RCC 7860 (cell line): ENCODE results near the gene SRP14.
"Not testable (repeated sequence)": the region's sequence is repeated elsewhere in the genome, so short reads cannot be mapped to it uniquely, and the experiment has no call there.

Source experiments
- DNase-seq: peaks from one replicate; pipeline ENCODE4 v3.0.0-alpha.2; 2015; ENCODE audit warnings: low spot score
- FAIRE-seq: peaks from 2 replicates; lab custom pipeline; 2012; peaks lifted over from hg19 to GRCh38; lab: Jason Lieb, UNC

SRP14 gene

DNA sequence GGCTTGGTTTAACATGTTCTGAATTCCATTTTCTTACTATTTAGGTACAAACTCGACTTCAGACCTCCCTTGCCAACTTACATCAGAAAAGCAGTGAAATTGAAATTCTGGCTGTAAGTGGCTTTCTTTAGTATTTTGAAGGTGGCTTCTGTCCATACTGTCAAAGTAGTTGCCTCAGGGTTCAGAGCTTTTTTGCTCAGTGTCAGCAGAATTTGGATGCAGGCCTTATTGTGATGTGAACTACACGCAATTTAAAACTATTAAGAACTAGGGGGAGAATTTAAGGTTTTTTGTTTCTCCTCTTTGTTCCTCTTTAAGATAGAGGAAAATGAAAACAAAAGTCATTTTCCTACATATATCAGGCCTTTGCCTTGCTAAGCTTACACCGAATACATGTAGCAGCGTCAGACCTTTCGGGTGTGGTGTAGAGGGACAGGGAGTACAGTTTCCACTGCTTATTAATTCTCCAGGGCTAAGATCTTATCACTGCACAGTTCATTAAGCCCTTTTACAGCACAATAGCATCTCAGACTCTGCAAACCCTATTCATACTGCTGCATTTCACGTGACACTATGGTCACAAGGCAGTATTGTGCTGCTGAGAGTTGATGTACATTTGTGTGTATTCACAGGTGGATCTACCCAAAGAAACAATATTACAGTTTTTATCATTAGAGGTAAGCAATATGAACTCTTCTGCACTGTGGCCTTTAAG lies 6.7 kb downstream of the SRP14 start:
- no peak for FAIRE-seq
- no peak for DNase-seq

GRCh38 chr15:40031300-40031699 lies 7.7 kb downstream of the SRP14 start:
- FAIRE-seq (no peak), DNase-seq (no peak)

DNA sequence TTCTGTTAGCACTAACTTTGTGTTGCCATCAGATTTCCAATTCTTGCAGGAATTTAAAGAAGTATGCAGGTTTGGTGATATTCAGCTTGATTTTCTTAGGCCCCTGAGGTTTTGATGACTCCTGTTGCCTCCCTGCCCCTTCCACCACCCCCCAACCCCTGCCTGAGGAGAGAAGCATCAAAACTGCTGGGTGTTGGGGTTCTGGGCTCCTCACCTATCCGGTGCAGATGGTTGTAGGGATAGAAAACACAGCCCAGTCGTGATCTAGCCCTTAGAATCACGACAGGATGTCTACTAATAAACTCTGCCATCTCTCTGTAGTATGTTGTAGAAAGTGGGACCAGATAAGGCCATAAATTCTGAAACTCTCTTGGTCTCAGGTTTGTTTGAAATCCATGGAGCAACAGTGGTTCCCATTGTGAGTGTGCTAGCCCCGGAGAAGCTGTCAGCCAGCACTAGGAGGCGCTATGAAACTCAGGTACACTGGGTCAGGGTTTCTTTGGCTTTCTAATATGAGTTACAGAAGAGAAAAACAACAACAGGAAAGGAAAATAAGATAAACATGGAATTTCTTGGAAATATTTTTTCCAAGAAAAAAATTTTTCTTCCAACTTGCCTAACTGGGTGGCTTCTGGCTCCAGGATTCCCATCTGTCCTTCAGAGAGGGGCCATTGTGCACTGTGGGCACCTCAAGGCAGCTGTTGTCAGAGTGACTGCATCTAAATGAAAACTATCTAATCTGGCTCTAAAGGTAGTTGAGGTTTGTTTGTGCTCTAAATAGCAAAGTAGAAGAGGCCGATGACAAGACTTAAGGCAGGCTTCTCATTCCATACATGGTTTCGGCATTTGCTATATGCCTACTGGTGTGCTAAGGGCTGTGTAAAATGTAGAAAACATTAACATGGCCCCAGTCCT lies 8.7 kb downstream of the SRP14 start:
- no peak for FAIRE-seq
- DNase-seq = no peak

DNA sequence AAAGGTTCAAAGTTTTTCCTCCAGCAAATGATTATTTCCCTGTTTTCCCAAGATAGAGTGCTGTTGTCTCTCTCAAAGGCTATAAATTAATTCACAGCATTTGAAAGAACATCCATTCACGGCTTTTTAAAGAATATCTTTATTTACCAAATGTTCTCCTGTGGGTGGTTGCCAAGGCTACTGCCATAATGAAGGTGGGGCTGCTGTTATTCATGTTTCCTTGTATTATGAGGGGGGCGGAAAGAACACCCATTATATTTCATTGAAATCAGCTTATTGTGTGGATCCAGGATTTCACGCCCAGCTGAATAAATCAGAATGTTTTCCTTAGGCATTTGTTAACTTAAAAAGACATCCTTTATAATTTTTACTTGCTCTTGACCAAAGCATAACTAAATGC lies 10.1 kb downstream of the SRP14 start:
- FAIRE-seq = no peak

GRCh38 chr15:40028193-40028592 lies 10.8 kb downstream of the SRP14 start:
- FAIRE-seq (no peak), DNase-seq (no peak)

More for the DNA sequence above, 10.1 kb downstream of the SRP14 start:
- DNase-seq = no peak

- DNase-seq = no peak
- FAIRE-seq = no peak
Measured at GRCh38 chr15:40016224-40016865, 22.6 kb downstream of the SRP14 start.

GRCh38 chr15:40014390-40014789 lies 24.6 kb downstream of the SRP14 start:
- FAIRE-seq = no peak
- DNase-seq = no peak

- not testable (repeated sequence) for DNase-seq, FAIRE-seq
Measured at GRCh38 chr15:40013372-40013771, 25.6 kb downstream of the SRP14 start.

DNA sequence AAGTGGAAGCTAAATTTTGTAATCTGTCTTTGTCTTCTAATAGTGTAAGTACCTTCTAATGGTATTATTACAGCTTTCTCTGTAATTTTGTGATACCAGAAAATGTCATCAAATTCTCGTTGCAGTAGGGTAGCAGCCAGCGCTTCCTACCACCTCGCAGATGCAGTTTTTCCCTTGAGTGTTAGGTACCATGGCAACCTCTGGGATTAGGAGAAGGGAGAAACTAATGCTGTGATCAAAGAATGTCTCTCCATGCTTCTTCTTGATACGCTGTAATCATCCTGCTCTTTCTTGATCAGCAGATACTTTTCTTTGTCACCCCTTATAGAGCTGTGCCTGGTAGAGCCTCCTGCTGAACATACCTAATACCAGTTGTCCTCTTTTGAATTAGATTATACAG lies 27.7 kb downstream of the SRP14 start:
- DNase-seq (no peak), FAIRE-seq (no peak)

GRCh38 chr15:40010686-40011085 lies 28.3 kb downstream of the SRP14 start:
- DNase-seq = no peak

DNA sequence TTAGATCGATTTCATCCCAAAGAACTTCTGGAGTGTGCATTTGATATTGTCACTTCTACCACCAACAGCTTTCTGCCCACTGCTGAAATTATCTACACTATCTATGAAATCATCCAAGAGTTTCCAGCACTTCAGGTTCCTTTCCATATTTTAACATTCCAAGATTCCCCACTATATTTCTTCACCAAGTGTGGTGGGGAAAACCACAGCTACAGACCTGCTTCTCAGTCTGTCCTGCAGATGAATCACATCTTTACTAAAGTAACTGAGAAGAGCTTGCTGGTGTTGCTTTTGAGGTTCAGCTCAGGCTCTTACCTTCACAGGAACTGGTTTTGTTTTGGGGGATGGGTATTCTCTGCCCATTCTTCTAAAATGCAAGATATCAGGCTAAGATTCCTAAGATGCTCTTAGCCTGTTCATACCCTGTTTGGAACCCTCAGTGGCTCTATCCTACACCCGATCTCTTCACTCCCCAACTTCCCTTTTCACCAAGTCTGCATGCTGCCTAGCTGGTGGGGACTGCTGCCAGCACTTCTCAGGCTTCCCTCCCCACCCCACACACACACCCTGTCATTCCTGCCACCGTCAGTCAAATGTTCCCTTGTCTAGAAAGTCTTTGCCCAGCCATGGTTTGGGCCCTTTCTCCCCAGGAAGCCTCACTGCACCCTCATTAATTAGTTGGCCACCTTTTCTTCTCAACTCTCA lies 30.8 kb downstream of the SRP14 start:
- DNase-seq (no peak), FAIRE-seq (no peak)

More at GRCh38 chr15:40010686-40011085, 28.3 kb downstream of the SRP14 start:
- FAIRE-seq = no peak

DNA sequence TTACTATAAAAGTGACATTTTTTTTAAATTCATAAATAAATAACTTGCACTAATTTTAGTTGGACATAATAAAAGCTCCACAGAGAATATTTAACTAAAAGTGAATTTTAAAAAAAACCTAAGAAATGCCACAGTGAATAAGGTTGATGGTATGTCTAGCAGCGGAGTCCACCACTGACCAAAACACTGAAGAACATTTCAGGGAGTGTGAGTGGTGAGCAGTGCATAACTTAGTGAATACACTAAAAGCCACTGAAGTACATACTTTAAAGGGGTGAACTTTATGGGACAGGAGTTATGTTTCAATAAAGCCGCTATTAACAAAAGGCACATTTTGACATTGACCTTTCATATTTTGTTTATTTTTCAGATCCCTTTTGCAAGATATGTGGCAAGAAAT lies 32.3 kb downstream of the SRP14 start:
- DNase-seq (no peak), FAIRE-seq (no peak)

DNA sequence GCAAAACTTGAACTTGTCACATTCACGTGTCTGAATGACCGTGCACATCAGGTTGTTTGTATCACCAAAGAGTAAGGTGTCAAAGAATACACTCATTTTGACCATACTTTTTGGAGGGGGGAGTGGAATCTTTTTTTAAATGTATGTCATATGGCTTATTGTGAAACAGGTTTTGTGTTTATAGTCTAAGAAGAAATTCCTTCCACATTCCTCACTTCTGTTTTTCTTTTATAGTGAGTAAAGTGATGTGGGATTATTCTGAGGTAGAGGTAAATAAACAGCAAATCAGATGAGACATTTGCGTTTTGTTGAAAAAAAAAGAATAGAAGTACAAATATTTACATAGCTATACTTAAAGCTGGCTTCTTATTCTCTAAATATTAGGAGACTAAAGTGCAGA lies 33.0 kb downstream of the SRP14 start:
- DNase-seq (no peak), FAIRE-seq (no peak)

GRCh38 chr15:40003116-40003916 lies 35.7 kb downstream of the SRP14 start:
- FAIRE-seq (no peak), DNase-seq (no peak)

GRCh38 chr15:40002295-40002694 lies 36.7 kb downstream of the SRP14 start:
- DNase-seq (no peak), FAIRE-seq (no peak)

- DNase-seq = no peak
- no peak for FAIRE-seq
Measured at GRCh38 chr15:39999538-40000200, 39.3 kb downstream of the SRP14 start.

DNA sequence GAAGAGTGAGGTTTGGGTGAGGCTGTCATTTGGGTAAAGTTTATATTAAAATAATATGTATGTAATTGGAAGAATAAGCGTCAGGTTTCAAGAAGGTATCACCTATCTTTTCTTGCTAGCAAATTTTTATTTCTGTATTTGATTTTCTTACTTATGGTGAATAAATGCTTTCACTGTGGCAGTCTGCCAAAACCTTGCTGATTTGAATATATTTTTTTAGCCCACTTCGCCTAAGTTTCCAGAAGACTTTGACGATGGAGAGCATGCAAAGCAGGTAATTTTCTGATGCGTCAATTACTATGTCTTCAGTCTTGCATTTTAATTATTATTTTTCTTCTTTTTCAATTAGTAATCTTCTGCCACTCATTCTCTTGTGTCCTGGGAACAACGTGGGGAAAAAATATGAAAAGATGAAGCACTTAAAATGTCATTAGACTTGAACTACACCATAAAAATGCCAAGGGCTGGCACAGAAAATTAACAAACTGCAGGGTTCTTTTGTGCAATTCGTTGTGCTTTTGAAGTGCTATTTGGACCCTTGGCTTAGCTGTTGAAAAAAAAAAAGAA lies 40.4 kb downstream of the SRP14 start:
- no peak for FAIRE-seq
- DNase-seq = no peak

- no peak for FAIRE-seq
Measured at GRCh38 chr15:39997639-39998038, 41.3 kb downstream of the SRP14 start.

GRCh38 chr15:39997031-39997430 lies 42.0 kb downstream of the SRP14 start:
- FAIRE-seq (no peak), DNase-seq (no peak)

More at GRCh38 chr15:39997639-39998038, 41.3 kb downstream of the SRP14 start:
- DNase-seq = no peak
